IMR-90 (cell line): ENCODE measurements around the gene ATG10.

Experiments
- POLR2A ChIP-seq: IDR thresholded peaks from 2 replicates; pipeline ENCODE4 v1.6.1; 2012; ENCODE audit warnings: mild to moderate bottlenecking, low read depth, low read length
- RFX5 ChIP-seq: IDR thresholded peaks from 2 replicates; pipeline ENCODE4 v1.8.0; 2012; ENCODE audit warnings: low read depth, mild to moderate bottlenecking, low read length, moderate library complexity
- TF ChIP-seq, protein P1 (sequence below): conservative IDR thresholded peaks from 2 replicates; pipeline ENCODE4 v1.5.1; 2012; ENCODE audit warnings: mild to moderate bottlenecking, low read depth, low read length, improper control_type of control experiment

DNA sequence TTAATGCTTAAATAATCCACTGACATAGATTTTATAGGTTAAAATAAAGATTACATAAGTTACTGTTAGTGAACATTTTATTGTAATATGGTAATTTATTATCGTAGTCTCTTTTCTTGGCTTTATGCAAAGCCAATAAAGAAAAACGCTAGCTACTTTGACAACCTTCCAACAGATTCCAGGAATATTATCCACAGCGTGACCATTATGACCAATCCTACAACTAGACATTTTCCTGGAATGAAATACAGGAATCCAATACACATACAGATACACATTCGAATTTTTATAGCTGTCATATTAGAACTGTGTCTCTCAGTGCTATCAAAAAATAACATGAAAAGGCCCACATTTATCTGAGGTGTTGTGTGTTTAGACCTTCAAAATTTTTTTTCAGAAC lies 293.2 kb downstream of the ATG10 start:
- TF ChIP-seq, protein P1, sequence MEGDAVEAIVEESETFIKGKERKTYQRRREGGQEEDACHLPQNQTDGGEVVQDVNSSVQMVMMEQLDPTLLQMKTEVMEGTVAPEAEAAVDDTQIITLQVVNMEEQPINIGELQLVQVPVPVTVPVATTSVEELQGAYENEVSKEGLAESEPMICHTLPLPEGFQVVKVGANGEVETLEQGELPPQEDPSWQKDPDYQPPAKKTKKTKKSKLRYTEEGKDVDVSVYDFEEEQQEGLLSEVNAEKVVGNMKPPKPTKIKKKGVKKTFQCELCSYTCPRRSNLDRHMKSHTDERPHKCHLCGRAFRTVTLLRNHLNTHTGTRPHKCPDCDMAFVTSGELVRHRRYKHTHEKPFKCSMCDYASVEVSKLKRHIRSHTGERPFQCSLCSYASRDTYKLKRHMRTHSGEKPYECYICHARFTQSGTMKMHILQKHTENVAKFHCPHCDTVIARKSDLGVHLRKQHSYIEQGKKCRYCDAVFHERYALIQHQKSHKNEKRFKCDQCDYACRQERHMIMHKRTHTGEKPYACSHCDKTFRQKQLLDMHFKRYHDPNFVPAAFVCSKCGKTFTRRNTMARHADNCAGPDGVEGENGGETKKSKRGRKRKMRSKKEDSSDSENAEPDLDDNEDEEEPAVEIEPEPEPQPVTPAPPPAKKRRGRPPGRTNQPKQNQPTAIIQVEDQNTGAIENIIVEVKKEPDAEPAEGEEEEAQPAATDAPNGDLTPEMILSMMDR = no peak
- no peak for TF ChIP-seq POLR2A
- no peak for TF ChIP-seq RFX5
